Panc1 (cell line): Measurements from ENCODE around the gene POU2AF1.
"Not testable (repeated sequence)": the region's sequence is repeated elsewhere in the genome, so short reads cannot be mapped to it uniquely, and the experiment has no call there.

Experiments
- CTCF ChIP-seq: fragments of 450-650 bp; IDR thresholded peaks from 2 replicates; pipeline ENCODE4 v1.5.1; 2017; ENCODE audit warnings: mild to moderate bottlenecking
- POLR2AphosphoS5 ChIP-seq: IDR thresholded peaks from 2 replicates; pipeline ENCODE4 v1.6.1; 2012; ENCODE audit warnings: mild to moderate bottlenecking, low read depth, low read length, moderate library complexity
- REST ChIP-seq, 2 experiments: IDR thresholded peaks; 2 replicates each; pipeline ENCODE4 v1.6.1; 2011 to 2012; ENCODE audit warnings: low read depth in 2 of 2, control low read depth in 1 of 2, low read length in 1 of 2, mild to moderate bottlenecking in 1 of 2, moderate library complexity in 1 of 2; ENCODE audit not compliant: insufficient read depth in 1 of 2
- TCF7L2 ChIP-seq: IDR thresholded peaks from 2 replicates; pipeline ENCODE4 v1.6.1; 2011; ENCODE audit warnings: mild to moderate bottlenecking, low read depth, low read length, inconsistent platforms

- not testable (repeated sequence) for TF ChIP-seq REST (IDR thresholded peaks at IDR 0.05; ENCODE audit: insufficient read depth in 1 of 2, low read depth in 2 of 2, low read length in 1 of 2); CTCF; POLR2AphosphoS5; TCF7L2
These were observed 58.9 kb downstream of the POU2AF1 start for GRCh38 chr11:111320199-111320598.
